Mesothelial cell of epicardium (in vitro differentiated cells): Measurements from ENCODE around the gene ADD2. TPM values are rescaled to one million over a fixed set of nuclear protein-coding genes. Genes with fewer than 3 reads are reported as not detected.

Experiments
- DNase-seq, 2 experiments: peaks; one replicate each; pipeline ENCODE4 v3.0.0; 2021; ENCODE audit warnings: low spot score in 2 of 2; ENCODE audit not compliant: unreplicated experiment in 2 of 2
- H3K27ac Mint-ChIP-seq: 2 replicates; pipeline ENCODE4 v1.8.0; 2021; ENCODE audit warnings: mixed read lengths
- H3K27me3 Mint-ChIP-seq: 2 replicates; pipeline ENCODE4 v1.8.0; 2021; ENCODE audit warnings: low read depth, mixed read lengths
- H3K36me3 Mint-ChIP-seq: 2 replicates; pipeline ENCODE4 v1.8.0; 2021; ENCODE audit warnings: mixed read lengths
- H3K4me1 Mint-ChIP-seq: 2 replicates; pipeline ENCODE4 v1.8.0; 2021; ENCODE audit warnings: mixed read lengths
- H3K4me3 Mint-ChIP-seq: 2 replicates; pipeline ENCODE4 v1.8.0; 2021; ENCODE audit warnings: mild to moderate bottlenecking, moderate library complexity, mixed read lengths
- H3K9me3 Mint-ChIP-seq: 2 replicates; pipeline ENCODE4 v1.8.0; 2021; ENCODE audit warnings: mixed read lengths
- total RNA-seq: library from RNA; stranded (reverse); gene quantifications from 3 replicates; pipeline ENCODE4 v1.2.1, GENCODE V29; 2021
- TF ChIP-seq, protein P1 (sequence below): fragments of 200-600 bp; sonication (generic); IDR thresholded peaks from one replicate; pipeline ENCODE4 v1.5.0; 2021; ENCODE audit warnings: antibody characterized with exemption; ENCODE audit not compliant: unreplicated experiment

The ADD2 gene
- total RNA-seq, 1 donor from 2014 or later: 1.3 TPM

DNA sequence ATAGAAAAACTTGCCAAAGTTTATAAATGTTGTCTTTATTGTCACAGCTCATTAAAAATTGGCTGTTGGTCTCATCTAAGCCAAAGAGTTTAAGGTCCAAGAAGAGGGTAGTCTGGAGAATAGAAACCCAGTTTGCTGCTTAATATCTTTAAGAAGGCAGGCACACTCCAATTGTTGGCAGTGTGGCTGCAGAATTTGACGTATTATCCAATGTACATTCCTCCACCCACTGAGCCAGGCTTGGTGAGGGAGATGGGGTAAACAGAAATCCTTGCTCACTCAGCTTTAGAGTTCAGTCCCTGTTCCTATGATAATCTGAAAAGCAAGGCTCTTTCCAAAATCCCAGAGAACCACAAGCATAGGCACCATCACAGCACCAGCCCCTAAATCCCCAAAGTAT, 10.7 kb upstream of the ADD2 start:
- Mint-ChIP-seq H3K4me1 (peaks cover 2% of the 10 kb centered on the region), H3K27ac (no peak overlapping the region), H3K27me3 (peaks cover 54% of the 10 kb centered on the region), H3K9me3 (no peaks in the 10 kb centered on the region), H3K36me3 (no peaks in the 10 kb centered on the region), H3K4me3 (no peak overlapping the region)
- no peak for DNase-seq
- TF ChIP-seq, protein P1, sequence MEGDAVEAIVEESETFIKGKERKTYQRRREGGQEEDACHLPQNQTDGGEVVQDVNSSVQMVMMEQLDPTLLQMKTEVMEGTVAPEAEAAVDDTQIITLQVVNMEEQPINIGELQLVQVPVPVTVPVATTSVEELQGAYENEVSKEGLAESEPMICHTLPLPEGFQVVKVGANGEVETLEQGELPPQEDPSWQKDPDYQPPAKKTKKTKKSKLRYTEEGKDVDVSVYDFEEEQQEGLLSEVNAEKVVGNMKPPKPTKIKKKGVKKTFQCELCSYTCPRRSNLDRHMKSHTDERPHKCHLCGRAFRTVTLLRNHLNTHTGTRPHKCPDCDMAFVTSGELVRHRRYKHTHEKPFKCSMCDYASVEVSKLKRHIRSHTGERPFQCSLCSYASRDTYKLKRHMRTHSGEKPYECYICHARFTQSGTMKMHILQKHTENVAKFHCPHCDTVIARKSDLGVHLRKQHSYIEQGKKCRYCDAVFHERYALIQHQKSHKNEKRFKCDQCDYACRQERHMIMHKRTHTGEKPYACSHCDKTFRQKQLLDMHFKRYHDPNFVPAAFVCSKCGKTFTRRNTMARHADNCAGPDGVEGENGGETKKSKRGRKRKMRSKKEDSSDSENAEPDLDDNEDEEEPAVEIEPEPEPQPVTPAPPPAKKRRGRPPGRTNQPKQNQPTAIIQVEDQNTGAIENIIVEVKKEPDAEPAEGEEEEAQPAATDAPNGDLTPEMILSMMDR: no peak

DNA sequence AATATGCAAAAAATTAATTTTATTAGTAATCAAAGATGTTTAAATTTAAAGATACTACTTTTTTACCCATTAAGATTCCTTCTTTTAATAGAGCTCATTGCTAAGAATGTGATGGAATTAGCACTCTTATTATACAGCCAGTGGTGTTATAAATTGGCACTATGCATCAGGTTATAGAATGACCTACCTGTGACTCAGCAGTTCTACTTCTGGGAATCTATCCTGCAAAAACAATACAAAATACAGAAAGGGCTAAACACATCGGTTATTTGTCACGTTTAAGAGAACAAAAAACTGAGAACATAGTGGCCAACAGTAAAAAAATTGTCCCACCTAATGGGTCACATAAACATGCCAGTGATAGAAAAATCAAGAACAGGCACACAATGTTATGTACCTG, 9.4 kb upstream of the ADD2 start:
- H3K27ac Mint-ChIP-seq: no peak overlapping the region
- peaks cover 66% of the 10 kb centered on the region for H3K27me3 Mint-ChIP-seq
- DNase-seq: no peak
- TF ChIP-seq, protein P1: no peak
- H3K9me3 Mint-ChIP-seq: no peaks in the 10 kb centered on the region
- H3K4me1 Mint-ChIP-seq: peaks cover 2% of the 10 kb centered on the region
- no peaks in the 10 kb centered on the region for H3K36me3 Mint-ChIP-seq
- H3K4me3 Mint-ChIP-seq: no peak overlapping the region

DNA sequence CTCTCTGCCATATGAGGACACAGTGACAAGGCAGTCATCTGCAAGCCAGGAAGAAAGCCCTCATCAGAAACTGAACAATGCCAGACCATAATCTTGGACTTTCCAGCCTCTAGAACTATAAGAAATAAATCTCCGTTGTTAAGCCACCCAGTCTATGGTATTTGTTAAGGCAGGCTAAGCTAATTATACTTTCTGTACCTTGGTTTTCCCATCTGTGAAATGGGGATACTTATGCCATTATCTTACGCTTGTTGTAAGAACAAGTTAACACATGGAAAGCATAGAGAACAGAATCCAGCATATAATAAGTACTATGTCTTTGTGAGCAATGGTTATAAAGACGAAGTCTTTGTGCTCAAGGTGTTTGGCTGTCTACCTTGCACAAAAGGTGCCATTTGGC, 8.3 kb upstream of the ADD2 start:
- no peaks in the 10 kb centered on the region for H3K36me3 Mint-ChIP-seq
- no peak overlapping the region for H3K4me3 Mint-ChIP-seq
- TF ChIP-seq, protein P1: no peak
- H3K4me1 Mint-ChIP-seq: peaks cover 2% of the 10 kb centered on the region
- no peaks in the 10 kb centered on the region for H3K9me3 Mint-ChIP-seq
- DNase-seq: no peak
- H3K27me3 Mint-ChIP-seq: peaks cover 75% of the 10 kb centered on the region
- H3K27ac Mint-ChIP-seq: no peak overlapping the region

DNA sequence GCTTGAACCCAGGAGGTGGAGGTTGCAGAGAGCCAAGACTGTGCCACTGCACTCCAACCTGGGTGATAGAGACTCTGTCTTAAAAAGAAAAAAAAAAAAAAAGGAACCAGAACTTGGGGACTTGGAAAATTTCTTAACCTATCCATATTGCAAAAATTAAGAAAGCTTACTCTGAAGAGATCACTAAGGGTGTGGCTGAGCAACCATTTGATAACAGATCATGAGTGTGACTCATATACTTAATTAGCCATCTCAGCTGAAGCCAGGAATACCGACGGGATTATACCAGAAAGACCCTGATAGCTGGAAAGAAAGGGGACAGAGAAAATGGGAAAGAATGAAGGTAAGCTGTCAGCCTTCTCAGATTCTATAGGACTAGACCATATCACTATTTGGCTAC, 7.1 kb upstream of the ADD2 start:
- Mint-ChIP-seq H3K4me3 (no peak overlapping the region), H3K27ac (no peak overlapping the region), H3K36me3 (no peaks in the 10 kb centered on the region), H3K27me3 (peaks cover 75% of the 10 kb centered on the region), H3K4me1 (peaks cover 1% of the 10 kb centered on the region), H3K9me3 (no peaks in the 10 kb centered on the region)
- DNase-seq: no peak
- TF ChIP-seq, protein P1: no peak

DNA sequence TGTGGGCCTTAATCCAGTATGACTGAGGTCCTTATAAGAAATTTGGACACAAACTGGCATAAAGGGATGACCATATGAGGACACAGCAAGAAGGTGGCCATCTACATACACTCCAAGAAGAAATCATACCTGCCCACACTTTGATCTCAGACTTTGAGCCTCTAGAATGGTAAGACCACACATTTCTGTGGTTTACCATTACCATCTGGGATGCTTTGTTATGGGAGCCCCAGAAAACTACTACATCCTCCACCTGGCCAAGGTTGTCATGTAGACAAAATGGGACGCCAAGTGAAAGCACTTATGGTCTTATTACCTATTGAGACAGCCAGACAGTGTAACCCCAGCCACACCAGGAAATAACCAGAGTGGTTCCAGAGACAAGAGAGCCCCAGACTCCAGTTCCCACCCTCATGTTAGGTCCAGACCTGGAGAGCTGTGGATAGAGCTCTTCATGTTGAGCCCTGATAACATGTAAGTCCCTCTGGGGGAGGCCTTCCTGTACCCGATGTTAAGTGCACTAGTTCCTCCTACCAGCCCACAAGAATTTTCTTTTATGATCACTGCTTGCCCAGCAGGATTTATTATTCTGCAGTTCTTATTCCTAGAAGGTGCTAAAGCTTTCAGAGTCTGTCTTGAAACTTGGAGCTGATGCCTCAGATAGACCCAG, 4.6 kb upstream of the ADD2 start:
- H3K36me3 Mint-ChIP-seq: no peaks in the 10 kb centered on the region
- H3K4me1 Mint-ChIP-seq: peaks cover 4% of the 10 kb centered on the region
- H3K27ac Mint-ChIP-seq: no peak overlapping the region
- TF ChIP-seq, protein P1: no peak
- no peaks in the 10 kb centered on the region for H3K9me3 Mint-ChIP-seq
- peaks cover 87% of the 10 kb centered on the region for H3K27me3 Mint-ChIP-seq
- no peak for DNase-seq
- H3K4me3 Mint-ChIP-seq: no peak overlapping the region

DNA sequence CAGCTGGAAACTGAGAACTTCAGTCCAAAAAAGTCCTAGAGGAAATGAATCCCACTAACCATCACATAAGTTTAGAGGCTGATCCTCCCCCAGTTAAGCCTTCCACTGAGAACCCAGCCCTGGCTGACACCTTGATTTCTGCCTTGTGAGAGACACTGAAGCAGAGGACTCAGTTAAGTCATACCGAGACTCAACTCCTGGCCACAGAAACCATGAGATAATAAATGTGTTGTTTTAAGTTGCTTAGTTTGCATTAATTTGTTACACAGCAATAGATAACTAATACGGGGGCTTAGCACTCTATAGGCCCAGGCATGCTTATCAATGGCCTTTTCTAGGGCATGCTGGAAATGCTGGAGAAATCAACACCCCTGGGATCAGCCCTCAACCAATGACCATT, 3.4 kb upstream of the ADD2 start:
- peaks cover 10% of the 10 kb centered on the region for H3K4me1 Mint-ChIP-seq
- TF ChIP-seq, protein P1: no peak
- H3K27ac Mint-ChIP-seq: no peak overlapping the region
- no peak for DNase-seq
- H3K36me3 Mint-ChIP-seq: no peaks in the 10 kb centered on the region
- no peaks in the 10 kb centered on the region for H3K9me3 Mint-ChIP-seq
- H3K4me3 Mint-ChIP-seq: no peak overlapping the region
- H3K27me3 Mint-ChIP-seq: peaks cover 91% of the 10 kb centered on the region
